Measurements from ENCODE around the gene SLC24A5.

- TF ChIP-seq POLR2A (IDR thresholded peaks at IDR 0.05): no peak
- no peak for TF ChIP-seq POLR2AphosphoS5 (IDR thresholded peaks at IDR 0.05)
- TF ChIP-seq, protein P1, sequence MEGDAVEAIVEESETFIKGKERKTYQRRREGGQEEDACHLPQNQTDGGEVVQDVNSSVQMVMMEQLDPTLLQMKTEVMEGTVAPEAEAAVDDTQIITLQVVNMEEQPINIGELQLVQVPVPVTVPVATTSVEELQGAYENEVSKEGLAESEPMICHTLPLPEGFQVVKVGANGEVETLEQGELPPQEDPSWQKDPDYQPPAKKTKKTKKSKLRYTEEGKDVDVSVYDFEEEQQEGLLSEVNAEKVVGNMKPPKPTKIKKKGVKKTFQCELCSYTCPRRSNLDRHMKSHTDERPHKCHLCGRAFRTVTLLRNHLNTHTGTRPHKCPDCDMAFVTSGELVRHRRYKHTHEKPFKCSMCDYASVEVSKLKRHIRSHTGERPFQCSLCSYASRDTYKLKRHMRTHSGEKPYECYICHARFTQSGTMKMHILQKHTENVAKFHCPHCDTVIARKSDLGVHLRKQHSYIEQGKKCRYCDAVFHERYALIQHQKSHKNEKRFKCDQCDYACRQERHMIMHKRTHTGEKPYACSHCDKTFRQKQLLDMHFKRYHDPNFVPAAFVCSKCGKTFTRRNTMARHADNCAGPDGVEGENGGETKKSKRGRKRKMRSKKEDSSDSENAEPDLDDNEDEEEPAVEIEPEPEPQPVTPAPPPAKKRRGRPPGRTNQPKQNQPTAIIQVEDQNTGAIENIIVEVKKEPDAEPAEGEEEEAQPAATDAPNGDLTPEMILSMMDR (IDR thresholded peaks at IDR 0.05): no peak
Measured at GRCh38 chr15:48102167-48102566, 18.6 kb upstream of the SLC24A5 start.

Measured in transverse colon (tissue), 4 donors.